ENCODE data around the gene DNAH14.

DNA sequence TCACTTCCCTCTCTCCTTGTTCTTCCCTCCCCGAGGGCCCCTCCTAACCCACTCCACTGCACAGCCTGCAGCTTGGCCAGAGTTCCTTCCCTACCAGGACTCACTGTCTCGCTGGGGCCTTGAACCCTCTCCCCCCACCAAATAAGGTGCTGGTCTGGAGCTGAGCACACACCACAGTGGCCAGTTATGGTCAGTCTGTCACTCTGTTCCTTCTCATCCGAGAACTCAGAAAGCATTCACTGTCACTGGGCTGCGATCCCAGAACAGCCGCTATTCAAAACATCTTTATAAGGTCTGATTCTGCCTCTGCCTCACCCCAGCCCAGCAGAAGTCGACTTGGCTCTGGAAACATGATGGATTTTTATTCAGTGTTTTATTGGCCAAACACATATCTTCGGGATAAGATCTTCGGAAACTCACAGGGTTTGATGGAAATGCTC lies 518.2 kb downstream of the DNAH14 start:
- no peak for TF ChIP-seq TAF1 (conservative IDR thresholded peaks at IDR 0.05)
- TF ChIP-seq, protein P1, sequence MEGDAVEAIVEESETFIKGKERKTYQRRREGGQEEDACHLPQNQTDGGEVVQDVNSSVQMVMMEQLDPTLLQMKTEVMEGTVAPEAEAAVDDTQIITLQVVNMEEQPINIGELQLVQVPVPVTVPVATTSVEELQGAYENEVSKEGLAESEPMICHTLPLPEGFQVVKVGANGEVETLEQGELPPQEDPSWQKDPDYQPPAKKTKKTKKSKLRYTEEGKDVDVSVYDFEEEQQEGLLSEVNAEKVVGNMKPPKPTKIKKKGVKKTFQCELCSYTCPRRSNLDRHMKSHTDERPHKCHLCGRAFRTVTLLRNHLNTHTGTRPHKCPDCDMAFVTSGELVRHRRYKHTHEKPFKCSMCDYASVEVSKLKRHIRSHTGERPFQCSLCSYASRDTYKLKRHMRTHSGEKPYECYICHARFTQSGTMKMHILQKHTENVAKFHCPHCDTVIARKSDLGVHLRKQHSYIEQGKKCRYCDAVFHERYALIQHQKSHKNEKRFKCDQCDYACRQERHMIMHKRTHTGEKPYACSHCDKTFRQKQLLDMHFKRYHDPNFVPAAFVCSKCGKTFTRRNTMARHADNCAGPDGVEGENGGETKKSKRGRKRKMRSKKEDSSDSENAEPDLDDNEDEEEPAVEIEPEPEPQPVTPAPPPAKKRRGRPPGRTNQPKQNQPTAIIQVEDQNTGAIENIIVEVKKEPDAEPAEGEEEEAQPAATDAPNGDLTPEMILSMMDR (IDR thresholded peaks at IDR 0.05; ENCODE audit: low read depth, low read length, missing input control), result no peak
- TF ChIP-seq, protein P2, sequence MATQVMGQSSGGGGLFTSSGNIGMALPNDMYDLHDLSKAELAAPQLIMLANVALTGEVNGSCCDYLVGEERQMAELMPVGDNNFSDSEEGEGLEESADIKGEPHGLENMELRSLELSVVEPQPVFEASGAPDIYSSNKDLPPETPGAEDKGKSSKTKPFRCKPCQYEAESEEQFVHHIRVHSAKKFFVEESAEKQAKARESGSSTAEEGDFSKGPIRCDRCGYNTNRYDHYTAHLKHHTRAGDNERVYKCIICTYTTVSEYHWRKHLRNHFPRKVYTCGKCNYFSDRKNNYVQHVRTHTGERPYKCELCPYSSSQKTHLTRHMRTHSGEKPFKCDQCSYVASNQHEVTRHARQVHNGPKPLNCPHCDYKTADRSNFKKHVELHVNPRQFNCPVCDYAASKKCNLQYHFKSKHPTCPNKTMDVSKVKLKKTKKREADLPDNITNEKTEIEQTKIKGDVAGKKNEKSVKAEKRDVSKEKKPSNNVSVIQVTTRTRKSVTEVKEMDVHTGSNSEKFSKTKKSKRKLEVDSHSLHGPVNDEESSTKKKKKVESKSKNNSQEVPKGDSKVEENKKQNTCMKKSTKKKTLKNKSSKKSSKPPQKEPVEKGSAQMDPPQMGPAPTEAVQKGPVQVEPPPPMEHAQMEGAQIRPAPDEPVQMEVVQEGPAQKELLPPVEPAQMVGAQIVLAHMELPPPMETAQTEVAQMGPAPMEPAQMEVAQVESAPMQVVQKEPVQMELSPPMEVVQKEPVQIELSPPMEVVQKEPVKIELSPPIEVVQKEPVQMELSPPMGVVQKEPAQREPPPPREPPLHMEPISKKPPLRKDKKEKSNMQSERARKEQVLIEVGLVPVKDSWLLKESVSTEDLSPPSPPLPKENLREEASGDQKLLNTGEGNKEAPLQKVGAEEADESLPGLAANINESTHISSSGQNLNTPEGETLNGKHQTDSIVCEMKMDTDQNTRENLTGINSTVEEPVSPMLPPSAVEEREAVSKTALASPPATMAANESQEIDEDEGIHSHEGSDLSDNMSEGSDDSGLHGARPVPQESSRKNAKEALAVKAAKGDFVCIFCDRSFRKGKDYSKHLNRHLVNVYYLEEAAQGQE (IDR thresholded peaks at IDR 0.05), result no peak
